IPS-11a (cell line): ENCODE measurements around the gene CFAP97.
"Not testable (repeated sequence)": the region's sequence is repeated elsewhere in the genome, so short reads cannot be mapped to it uniquely, and the experiment has no call there.

Experiments used
- H3K4me3 ChIP-seq: one replicate; pipeline ENCODE4 v1.5.1; 2013; ENCODE audit warnings: low read depth, low read length, control low read depth

CFAP97 gene

GRCh38 chr4:185201977-185202962 is 1.5 kb downstream of the CFAP97 start:
- no peak overlapping the region for H3K4me3 ChIP-seq

- H3K4me3 ChIP-seq: not testable (repeated sequence)
These were observed 5.6 kb downstream of the CFAP97 start for GRCh38 chr4:185198189-185198588.

- no peak overlapping the region for H3K4me3 ChIP-seq
These were observed 7.4 kb downstream of the CFAP97 start for GRCh38 chr4:185196437-185196836.

- no peak overlapping the region for H3K4me3 ChIP-seq
These were observed 8.6 kb downstream of the CFAP97 start for GRCh38 chr4:185194924-185195888.

GRCh38 chr4:185192059-185192458 is 11.7 kb downstream of the CFAP97 start:
- H3K4me3 ChIP-seq: no peak overlapping the region

- H3K4me3 ChIP-seq: no peak overlapping the region
These were observed 13.4 kb downstream of the CFAP97 start for GRCh38 chr4:185190306-185190856.

- H3K4me3 ChIP-seq: no peak overlapping the region
These were observed 14.0 kb downstream of the CFAP97 start for GRCh38 chr4:185189606-185190305.

- H3K4me3 ChIP-seq: no peak overlapping the region
These were observed 17.0 kb downstream of the CFAP97 start for GRCh38 chr4:185186769-185187168.

GRCh38 chr4:185183622-185184281 is 20.0 kb downstream of the CFAP97 start:
- H3K4me3 ChIP-seq: no peak overlapping the region

- H3K4me3 ChIP-seq: no peak overlapping the region
These were observed 21.6 kb downstream of the CFAP97 start for GRCh38 chr4:185182239-185182638.

GRCh38 chr4:185179488-185179887 is 24.3 kb downstream of the CFAP97 start:
- H3K4me3 ChIP-seq: no peak overlapping the region

GRCh38 chr4:185171373-185172071 is 32.3 kb downstream of the CFAP97 start:
- H3K4me3 ChIP-seq: no peak overlapping the region

- H3K4me3 ChIP-seq: no peak overlapping the region
These were observed 36.6 kb downstream of the CFAP97 start for GRCh38 chr4:185167234-185167633.

GRCh38 chr4:185165605-185166063 is 38.2 kb downstream of the CFAP97 start:
- H3K4me3 ChIP-seq: no peak overlapping the region

- no peak overlapping the region for H3K4me3 ChIP-seq
These were observed 52.5 kb downstream of the CFAP97 start for GRCh38 chr4:185151296-185151695.

GRCh38 chr4:185149392-185149791 is 54.4 kb downstream of the CFAP97 start:
- no peak overlapping the region for H3K4me3 ChIP-seq

- H3K4me3 ChIP-seq: no peak overlapping the region
These were observed 58.2 kb downstream of the CFAP97 start for GRCh38 chr4:185145572-185145971.

GRCh38 chr4:185144601-185145240 is 59.1 kb downstream of the CFAP97 start:
- no peak overlapping the region for H3K4me3 ChIP-seq

GRCh38 chr4:185143601-185143969 is 60.2 kb downstream of the CFAP97 start:
- H3K4me3 ChIP-seq: peak overlapping the region; percentile 72
